PC-3 (cell line): ENCODE data around the gene C1orf115.

Source experiments
- EZH2 ChIP-seq: fragments of 300-600 bp; sonication (generic); IDR thresholded peaks from one replicate; pipeline ENCODE4 v1.6.1; 2017; ENCODE audit warnings: antibody characterized with exemption, mild to moderate bottlenecking, low read length; ENCODE audit not compliant: unreplicated experiment
- EZH2phosphoT487 ChIP-seq: fragments of 300-600 bp; sonication (generic); IDR thresholded peaks from 2 replicates; pipeline ENCODE4 v1.6.1; 2018; ENCODE audit warnings: mild to moderate bottlenecking, antibody characterized with exemption, low read length, borderline replicate concordance
- TF ChIP-seq, protein P1 (sequence below): fragments of 300-600 bp; sonication (generic); conservative IDR thresholded peaks from 2 replicates; pipeline ENCODE4 v1.5.1; 2017; ENCODE audit warnings: antibody characterized with exemption, low read depth, mild to moderate bottlenecking, low read length

GRCh38 chr1:220642285-220642684 lies 47.9 kb upstream of the C1orf115 start:
- TF ChIP-seq, protein P1, sequence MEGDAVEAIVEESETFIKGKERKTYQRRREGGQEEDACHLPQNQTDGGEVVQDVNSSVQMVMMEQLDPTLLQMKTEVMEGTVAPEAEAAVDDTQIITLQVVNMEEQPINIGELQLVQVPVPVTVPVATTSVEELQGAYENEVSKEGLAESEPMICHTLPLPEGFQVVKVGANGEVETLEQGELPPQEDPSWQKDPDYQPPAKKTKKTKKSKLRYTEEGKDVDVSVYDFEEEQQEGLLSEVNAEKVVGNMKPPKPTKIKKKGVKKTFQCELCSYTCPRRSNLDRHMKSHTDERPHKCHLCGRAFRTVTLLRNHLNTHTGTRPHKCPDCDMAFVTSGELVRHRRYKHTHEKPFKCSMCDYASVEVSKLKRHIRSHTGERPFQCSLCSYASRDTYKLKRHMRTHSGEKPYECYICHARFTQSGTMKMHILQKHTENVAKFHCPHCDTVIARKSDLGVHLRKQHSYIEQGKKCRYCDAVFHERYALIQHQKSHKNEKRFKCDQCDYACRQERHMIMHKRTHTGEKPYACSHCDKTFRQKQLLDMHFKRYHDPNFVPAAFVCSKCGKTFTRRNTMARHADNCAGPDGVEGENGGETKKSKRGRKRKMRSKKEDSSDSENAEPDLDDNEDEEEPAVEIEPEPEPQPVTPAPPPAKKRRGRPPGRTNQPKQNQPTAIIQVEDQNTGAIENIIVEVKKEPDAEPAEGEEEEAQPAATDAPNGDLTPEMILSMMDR = no peak
- TF ChIP-seq EZH2 = no peak
- TF ChIP-seq EZH2phosphoT487 = no peak
